ENCODE measurements around the gene NMU.

- TF ChIP-seq POLR2A (IDR thresholded peaks at IDR 0.05) (no peak), CTCF (IDR thresholded peaks at IDR 0.05) (no peak)
Observed at GRCh38 chr4:55560096-55560495, 76.0 kb downstream of the NMU start.

Measured in testis (tissue), 2 donors.